Hepatocyte (in vitro differentiated cells): Measurements from ENCODE around the gene DZIP1.

Source experiments
- CTCF ChIP-seq: fragments of 200-600 bp; sonication (generic); IDR thresholded peaks from 2 replicates; pipeline ENCODE4 v1.5.1; 2016; ENCODE audit warnings: antibody characterized with exemption, mild to moderate bottlenecking; ENCODE audit not compliant: poor library complexity
- EZH2 ChIP-seq: fragments of 200-600 bp; sonication (generic); IDR thresholded peaks from 2 replicates; pipeline ENCODE4 v1.6.1; 2016; ENCODE audit warnings: antibody characterized with exemption, mild to moderate bottlenecking, borderline replicate concordance

- TF ChIP-seq CTCF = no peak
- no peak for TF ChIP-seq EZH2
These were observed 24.3 kb downstream of the DZIP1 start for GRCh38 chr13:95620030-95620824.
